DMS79 (cell line): ENCODE results near the gene NLE1.
A peak's percentile ranks its signal among the peaks of the same experiment; 100 is the strongest.
"Not testable (repeated sequence)": the region's sequence is repeated elsewhere in the genome, so short reads cannot be mapped to it uniquely, and the experiment has no call there.

Experiments used
- DNase-seq: peaks from one replicate; lab custom pipeline; 2025; lab: John Stamatoyannopoulos, UW

Gene NLE1

DNA sequence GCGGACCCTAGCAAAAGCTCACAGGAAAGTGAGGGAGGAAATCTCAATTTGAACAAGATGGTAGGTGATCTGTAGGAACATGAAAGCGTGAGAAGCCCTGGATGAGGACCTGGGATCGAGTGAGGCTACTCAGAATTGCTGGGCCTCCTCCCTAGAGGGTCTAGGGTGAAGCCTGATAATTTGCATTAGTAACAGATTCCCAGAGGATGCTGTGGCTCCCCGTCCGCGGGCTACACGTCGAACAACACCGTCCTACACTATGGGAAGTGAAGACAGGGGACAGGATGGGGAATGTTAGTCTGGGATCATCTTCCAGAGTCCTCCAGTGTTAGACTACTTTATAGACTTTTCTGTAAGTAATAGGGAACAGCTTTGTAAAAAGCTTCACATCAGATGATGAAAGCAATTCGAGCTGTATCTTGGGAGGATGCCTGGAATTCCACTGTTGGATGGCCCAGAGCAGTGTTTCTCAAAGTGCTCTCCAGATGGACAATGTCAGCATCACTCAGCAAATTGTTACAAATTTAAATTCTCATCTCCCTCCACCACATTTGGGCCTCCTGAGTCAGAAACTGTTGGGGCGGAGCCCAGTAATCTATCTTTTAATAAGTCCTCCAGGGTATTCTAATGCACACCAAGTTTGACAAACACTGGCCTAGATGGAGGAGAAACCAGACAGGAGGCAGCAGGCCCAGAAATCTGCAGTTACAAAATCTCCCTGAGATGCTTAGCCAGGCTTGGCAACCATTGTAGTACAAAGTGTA, 14.2 kb downstream of the NLE1 start:
- no peak for DNase-seq

DNA sequence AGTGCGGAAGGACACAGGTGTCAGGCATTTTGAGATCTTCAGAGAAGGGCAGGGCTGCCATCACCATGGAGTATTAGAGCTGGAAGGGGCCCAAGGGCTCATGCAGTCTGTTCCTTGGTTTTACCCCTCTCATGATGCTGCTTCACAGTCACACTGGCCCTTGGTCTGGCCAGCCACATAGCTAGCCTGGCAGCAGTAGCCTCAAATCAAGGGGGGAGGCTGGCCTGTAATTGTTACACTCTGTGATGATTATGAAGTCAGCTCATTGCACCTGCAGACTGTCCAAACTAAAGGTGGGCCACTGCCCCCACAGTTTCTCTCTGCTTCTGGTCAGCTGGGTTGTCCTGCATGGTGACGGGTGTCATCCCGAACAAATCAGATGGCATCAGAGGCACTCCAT, 20.8 kb downstream of the NLE1 start, which contains the start of gene FNDC8:
Gene FNDC8 (plus strand): TSS at position 301 of the 400 bp plus-strand sequence. CDS start 79 bp downstream, at position 380.
- no peak for DNase-seq

DNA sequence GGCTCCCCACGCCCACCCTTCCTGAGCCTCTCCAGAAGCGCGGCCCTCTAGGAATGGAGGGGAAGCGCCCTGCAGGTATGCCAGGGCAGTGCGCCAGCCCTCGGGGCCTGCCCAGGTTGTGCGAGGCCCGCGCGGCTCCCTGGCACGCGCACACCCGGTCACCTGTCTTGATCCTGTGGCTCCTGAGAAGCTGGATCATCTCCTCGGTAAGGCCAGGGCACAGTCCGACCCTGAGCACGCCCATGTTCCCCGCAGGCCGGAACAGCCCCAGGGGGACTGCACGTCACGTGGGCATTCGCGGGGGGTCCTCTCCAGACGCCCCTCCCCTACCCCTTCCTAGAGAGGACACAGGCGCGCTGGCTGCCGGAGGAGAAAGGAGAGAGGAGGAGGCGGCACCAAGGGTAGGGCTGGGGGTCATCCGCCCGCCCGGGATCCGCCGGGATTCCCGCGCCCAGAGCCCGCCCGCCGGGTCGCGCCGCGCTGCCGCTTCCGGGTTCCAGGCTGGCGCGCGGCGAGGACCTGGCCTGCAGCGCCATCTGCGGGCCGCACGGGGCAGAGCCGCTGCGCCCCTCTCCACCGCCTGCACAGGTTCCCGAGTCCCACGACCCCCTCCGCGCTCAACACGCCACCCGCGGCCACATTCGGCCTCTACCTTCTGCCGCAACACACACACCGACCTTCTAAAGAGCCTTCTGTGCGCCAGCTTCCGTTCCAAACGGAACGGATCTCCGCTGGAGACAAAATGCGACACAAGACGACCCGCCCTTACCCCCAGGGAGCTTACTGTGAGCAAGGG, 22.5 kb downstream of the NLE1 start, which contains the start of gene RAD51D:
Gene RAD51D (minus strand): TSS at position 491 of the 796 bp plus-strand sequence. CDS start 247 bp downstream, at position 244.
- DNase-seq = peak; percentile 74

DNA sequence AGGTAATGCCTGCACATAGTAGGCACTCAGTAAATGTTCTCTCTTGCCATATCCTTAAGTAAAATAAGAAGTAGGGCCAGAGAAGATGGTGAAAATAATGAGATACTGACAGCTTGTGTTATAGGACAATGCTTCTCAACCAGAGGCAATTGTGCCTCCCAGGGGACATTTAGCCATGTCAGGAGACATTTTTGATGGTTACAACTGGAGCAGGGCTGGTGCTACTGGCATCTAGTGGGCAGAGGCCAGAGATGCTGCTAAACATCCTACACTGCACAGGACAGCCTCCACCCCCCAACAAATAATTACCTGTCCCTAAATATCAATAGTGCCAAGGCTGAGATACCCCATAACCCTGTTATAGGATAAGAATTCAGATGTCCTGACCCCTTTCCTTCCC, 24.1 kb downstream of the NLE1 start:
- no peak for DNase-seq

DNA sequence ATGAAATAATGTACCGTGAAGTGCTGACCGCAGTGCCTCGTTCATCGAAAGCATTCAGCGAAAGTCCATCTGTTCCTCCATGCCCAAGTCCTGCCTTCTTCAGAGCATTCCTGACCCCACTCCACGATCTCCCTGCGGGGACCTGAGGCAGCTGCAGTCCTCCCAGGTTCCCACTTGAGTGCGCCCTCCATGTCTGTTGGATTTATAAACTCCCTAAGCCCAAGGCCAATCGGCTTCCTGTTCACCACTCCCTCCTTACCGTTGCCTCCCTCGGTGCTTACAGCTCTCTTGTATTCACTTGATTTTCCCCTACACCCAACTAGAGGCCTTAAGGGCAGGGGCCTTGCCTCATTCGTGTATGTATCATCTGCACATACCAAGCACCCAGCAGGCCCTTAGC, 25.3 kb downstream of the NLE1 start:
- DNase-seq = no peak

DNA sequence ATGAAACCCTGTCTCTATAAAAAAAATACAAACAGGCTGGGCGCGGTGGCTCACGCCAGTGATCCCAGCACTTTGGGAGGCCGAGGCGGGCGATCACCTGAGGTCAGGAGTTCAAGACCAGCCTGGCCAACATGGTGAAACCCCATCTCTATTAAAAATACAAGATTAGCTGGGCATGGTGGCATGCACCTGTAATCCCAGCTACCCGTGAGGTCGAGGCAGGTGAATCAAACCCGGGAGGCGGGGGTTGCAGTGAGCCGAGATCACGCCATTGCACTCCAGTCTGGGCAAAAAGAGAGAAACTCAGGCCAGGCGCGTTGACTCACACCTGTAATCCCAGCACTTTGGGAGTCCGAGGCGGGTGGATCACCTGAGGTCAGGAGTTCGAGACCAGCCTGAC, 31.3 kb downstream of the NLE1 start:
- not testable (repeated sequence) for DNase-seq

DNA sequence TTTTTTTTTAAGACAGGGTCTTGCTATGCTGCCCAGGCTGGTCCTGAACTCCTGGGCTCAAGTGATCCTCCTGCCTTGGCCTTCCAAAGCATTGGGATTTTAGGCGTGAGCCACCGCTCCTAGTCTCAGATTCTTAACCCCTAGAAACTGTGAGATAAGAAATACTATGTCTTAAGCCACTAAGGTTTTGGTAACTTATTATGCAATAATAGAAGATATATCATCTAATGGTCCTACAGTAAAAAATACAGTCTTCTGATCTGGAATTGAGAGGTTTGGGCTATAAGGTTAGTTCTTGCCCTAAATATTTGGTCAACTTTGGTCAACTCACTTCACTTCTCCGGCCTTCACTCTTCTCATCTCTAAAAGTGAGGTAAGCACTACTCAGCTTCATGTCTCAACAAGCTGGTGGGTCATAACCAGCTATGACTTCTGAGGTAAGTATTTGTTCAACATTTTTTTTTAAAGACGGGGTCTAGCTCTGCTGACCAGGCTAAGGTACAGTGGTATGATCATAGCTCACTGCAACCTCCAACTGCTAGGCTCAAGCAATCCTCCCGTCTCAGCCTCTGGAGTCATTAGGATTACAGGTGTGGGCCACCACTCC, 37.2 kb downstream of the NLE1 start:
- DNase-seq = no peak

DNA sequence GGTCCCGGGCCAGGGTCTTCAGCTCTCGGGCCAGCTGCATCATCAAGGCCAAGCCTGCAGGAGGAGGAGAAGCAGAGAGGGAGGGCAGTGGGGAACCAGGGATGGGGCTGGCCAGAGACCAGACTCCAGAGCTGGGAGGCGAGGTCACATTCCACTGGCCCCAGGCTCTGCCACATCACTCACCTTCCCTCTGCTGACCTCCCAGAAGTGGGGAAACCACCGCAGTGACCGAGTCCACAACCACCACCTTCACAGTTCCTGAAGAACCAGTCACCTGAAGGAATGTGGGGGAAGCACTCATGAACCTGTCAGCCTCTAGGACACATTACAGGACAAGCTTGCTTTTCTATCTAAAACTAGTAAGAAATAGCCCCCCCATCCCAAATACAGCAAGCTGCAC, 38.8 kb downstream of the NLE1 start:
- no peak for DNase-seq

DNA sequence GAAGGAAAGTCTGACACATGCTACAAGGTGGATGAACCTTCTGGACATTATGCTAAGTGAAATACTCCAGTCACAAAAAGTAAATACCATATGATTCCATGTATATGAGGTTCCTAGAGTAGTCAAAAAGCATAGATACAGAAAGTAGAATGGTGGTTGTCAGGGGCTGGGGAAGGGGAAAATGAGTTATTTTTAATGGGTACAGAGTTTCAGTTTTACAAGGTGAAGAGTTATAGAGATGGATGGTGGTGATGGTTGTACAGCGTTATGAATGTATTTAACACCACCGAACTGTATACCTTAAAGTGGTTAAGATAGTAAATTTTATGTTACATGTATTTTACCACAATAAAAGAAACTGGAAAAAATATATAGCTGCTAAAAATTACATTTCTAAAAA, 40.4 kb downstream of the NLE1 start:
- DNase-seq = no peak

DNA sequence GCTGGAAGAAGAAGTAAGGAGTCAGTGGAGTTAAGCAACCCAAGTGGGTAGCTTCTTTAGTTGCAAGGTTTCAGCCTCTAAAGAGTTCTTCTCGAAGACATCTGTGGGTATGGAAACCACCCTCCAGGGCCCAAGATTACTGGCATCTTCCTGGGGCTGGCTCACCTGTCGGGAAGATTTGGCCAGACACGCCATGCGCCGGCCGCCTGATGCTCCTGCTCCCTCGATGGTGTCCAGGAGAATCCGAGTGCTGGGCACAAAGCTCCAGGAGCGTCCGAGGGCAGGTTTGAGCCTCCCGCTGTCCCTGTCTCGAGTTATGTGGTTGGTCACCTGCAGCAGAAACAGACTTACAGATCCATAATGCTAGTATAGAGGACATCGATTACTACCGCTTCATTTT, 41.1 kb downstream of the NLE1 start:
- DNase-seq = no peak

DNA sequence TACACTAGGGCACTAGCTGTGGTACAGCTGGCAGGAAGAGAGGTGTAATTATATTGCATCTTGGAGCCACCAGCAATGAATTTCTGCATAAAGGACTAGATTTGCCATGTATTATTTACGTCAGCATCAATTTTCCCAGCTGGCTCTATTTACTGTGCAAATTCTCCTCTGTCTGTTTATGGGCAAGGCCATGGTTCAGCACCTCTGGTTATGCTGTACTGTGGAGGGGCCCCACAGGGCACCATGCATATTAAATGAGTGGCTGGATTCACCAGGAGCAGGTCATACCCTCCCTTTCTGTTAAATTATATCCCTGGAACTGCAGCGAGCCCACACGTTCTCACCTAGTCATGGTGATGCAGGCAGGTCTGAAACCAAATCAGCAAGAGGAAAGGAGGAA, 42.2 kb downstream of the NLE1 start:
- DNase-seq = no peak

DNA sequence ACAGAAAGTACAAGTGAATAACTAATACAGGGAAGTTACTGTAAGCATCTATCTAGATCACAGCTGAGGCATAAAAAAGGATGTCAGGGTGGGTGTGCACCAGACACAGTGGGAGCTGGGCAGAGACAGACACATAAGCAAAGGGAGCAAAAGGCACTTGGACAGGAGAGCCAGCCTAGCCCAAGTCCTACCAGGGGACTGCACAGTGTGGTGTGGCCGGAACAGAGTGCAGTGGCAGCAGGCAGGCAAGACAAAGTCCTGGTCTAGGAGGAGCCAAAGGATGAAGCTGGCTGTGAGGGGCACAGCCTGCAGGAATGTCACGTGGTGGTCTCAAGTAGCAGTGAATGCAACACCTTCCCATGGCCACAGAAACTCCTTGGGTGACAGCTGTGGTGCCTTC, 44.3 kb downstream of the NLE1 start:
- DNase-seq = no peak

DNA sequence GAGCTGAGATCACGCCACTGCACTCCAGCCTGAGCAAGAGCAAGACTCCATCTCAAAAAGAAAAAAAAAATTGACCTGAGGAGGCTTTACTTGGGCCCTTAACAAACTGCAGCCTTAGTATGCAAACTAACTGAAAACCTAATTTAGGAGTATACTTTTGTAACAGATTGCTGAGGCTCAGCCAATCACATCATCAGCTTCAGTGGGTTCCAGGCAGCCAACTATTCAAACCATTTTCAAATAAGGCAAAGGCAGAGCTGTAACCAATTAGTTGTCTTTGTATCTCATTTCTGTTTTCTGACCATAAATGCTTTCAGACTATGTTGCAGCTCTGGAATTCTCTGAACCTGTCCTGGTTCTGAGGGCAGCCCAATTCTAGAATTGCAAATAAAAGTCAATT, 46.4 kb downstream of the NLE1 start:
- DNase-seq = no peak

DNA sequence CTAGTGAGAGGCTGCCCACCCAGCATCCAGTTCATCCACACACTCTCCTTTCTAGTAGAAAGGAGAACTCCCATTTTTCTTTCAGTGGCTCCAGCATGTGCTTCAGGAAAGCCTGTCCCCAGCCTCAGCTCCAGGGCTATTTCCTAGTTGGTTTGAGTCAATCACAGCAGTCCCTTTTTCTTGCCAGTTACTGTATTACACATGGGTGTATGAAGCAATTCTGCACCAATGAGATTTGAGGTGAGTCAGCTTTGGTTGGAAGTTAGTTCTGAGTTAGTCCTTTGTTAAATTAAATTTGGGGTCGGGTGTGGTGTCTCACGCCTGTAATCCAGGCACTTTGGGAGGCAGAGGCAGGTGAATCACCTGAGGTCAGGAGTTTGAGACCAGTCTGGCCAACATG, 47.2 kb downstream of the NLE1 start:
- DNase-seq = no peak

DNA sequence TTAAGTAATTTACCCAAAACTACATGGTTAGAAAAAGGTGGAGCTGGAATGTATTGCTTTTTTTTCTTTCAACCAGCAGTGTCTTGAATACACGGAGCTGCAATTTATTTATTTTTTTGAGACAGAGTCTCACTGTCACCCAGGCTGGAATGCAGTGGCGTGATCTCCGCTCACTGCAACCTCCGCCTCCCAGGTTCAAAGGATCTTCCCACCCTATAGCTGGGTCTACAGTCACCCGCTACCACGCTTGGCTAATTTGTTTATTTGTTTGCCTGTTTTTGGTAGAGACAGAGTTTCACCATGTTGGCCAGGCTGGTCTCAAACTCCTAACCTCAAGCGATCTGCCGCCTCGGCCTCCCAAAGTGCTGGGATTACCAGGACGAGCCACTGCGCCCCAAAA, 51.4 kb downstream of the NLE1 start:
- DNase-seq = not testable (repeated sequence)

DNA sequence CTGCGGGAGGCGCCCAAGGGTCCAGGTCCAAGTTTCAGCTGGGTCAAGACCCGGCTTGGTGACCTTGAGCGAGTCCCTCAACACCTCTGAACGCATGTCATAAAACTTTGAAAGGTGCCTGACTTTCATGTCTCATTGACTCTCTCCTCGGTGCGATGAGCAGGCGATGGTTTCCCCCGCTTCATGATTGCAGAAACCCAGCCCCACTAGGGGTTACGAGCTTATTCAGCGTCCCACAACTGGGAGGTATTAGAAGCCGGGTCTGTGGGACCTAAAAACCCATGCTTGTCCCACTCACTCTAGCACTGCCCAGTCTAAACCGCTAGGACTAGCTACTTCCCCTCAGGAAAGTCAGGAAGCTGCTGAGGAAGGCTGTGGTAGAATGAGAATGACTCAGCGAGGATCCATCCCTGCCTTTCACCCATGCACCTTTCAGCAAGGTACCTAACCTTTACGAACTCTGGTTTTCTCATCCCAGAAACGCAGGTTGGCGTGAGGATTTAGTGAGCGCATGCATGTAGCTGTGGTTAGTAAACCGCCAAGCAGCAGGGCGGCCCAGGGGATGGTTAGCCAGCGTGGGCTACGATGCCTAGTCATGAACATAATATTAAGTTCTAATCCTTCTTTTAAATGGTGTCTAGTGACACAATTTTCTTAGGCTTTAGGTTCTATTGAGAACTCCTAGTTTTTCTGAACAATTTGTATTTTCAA, 52.4 kb downstream of the NLE1 start:
- DNase-seq = no peak

DNA sequence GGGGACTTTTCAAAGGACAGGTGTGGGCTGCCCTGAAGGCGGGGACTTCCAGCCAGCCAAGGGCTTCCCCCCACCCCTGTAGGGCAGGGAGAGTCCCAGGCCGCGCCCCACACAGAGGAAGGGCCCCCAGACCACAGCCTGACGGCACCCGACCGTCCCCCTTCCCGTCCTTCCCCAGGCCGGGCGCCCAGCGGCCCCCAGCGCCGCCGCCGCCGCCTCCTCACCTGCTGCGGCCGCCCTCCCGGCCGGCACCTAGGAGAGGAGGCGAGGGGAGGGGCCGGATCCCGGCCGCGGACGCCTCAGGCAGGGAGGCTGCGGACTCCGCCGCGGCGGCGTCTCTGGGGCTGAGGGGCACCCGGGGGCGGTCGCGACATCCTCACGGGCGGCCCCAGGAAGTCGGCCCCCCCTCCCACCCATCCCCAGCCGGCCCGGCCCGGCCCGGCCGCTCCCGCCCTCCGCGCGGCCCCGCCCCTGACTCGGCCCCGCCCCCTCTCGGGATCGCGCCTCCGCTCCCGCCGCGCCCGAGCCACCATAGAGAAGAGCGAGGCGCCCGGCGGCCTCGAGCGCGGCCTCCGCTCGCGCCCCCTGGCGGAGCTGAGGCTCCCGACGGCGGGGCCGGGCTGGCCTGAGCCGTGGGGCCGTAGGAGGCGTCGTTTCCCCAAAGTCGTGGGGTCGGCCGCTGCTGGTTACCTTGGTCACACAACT, 53.1 kb downstream of the NLE1 start:
- DNase-seq = peak; percentile 58

DNA sequence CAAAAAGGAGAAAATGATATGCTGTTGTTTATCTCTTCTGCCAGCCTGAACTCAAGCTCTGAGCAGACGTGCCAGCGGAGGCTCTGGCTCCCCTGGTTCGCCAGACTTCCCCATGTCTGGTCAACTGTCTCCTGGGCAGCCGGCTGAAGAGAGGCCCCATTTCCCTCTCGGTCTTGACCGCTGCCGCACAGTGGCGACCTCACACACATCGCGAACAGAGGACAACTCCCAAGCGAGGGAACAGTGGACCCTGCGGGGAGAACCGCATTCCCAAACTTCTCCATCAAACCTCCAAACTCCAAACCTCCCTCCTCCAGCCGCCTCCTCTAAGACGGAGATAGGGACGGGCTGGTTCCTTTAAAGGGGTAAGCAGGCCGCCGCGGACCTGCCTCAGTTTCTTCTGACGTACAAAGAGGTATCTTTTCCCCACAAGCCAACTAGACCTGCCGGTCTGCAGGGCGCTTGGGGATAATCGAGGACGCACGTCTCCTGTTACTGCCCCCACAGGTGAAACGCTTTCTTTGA, 53.7 kb downstream of the NLE1 start:
- DNase-seq = no peak

DNA sequence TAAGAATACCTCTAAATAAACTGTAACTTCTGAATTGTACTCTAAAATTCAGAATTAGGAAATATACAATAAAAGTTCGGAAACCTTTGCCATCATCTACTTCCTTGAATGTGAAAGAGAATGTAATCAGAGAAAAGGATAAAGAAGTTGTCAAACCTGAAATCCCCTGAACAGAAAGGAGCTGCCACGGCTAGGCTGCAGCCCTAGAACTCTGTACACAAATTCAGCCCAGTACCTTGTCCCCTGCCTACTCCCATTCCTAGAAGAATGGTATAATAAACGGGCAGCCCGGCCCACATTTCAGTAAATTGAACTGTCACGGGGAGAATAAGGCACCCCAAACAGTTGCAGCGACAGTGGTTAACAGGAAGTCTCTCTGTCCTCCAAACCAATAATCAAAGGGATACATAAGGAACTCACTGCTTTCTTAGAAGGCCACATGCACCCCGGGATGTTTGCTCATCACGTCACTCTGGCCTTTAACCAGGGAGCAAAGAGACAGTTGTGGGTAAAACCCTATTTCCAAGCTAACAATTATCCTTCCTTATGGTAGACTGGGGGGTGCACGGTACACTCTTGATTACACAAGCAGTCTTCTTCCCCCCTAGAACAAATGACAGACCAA, 54.3 kb downstream of the NLE1 start:
- DNase-seq = no peak

DNA sequence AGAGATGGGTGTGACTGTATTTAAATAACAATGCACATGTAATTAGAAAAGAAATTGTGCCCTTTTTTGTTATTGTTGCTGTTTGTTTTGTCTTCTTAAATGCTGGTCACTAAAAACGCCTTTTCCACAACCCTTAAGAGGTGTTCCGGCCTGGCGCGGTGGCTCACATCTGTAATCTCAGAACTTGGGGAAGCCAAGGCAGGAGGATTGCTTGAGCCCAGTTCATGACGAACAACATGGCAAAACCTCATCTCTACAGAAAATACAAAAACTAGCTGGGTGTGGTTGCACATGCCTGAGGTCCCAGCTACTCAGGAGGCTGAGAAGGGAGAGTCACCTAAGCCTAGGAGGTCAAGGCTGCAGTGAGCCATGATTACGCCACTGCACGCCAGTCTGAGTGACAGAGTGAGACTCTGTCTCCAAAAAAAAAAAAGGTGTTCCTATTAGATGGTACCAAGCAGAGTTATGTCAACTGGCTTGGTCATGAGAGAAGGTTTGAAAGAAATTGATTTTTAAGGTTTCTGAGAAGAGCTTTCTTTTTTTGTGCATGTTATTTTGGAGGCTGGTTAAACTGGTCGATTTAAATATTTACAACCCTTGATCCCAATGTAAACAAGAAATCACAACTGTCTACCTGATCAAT, 55.1 kb downstream of the NLE1 start:
- no peak for DNase-seq
